Measurements from ENCODE around the gene GGCT. TPM values are rescaled to one million over a fixed set of nuclear protein-coding genes. Genes with fewer than 3 reads are reported as not detected.

Gene GGCT
- total RNA-seq, 2 donors from 2014 or later = 46.4 to 48.9 TPM

DNA sequence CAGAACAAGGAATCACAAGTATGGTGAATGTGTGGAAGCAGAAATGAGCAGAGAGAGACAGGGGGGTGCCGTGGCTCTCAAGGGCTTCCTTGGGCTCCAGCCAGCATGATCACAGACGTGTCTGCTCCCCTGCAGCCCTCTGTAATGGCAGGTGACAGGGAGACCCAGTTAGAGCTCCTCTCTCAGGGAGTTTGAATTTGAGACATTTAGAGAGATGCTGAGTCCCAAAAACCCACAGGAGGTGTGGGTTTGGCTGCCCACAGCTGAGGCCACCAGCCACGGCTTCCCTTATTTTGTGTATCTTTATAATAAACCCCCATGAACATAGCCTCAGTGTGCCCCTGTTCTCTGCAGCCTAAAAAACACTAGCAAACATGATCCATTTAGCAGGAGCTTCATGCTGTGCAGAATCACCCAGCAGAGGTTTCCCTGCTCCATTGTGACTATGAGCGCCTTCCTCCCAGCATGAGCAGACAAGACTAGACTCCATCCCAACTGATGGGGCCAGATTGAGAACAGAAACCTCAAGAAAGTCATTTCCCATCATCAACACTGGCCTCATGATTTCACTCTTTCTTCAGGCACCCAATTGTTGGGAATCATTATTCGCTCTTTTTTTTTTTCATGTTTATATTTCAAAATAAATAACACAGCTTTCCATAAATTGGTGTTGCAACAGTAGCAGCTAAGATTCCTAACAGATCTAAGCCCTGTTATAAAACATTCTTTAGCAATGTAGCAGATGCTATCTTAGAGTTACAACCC is 39.4 kb downstream of the GGCT start:
- WGBS, 2 experiments (ENCODE audit: insufficient coverage in 1 of 2, insufficient read length in 1 of 2) = 85 to 88% methylated on average over 4 to 5 of the region's 5 CpGs
- TF ChIP-seq, protein P1, sequence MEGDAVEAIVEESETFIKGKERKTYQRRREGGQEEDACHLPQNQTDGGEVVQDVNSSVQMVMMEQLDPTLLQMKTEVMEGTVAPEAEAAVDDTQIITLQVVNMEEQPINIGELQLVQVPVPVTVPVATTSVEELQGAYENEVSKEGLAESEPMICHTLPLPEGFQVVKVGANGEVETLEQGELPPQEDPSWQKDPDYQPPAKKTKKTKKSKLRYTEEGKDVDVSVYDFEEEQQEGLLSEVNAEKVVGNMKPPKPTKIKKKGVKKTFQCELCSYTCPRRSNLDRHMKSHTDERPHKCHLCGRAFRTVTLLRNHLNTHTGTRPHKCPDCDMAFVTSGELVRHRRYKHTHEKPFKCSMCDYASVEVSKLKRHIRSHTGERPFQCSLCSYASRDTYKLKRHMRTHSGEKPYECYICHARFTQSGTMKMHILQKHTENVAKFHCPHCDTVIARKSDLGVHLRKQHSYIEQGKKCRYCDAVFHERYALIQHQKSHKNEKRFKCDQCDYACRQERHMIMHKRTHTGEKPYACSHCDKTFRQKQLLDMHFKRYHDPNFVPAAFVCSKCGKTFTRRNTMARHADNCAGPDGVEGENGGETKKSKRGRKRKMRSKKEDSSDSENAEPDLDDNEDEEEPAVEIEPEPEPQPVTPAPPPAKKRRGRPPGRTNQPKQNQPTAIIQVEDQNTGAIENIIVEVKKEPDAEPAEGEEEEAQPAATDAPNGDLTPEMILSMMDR (conservative IDR thresholded peaks at IDR 0.05) = no peak
- Mint-ChIP-seq H3K4me3 (no peak overlapping the region), H3K9me3 (no peaks in the 10 kb centered on the region), H3K4me1 (peaks cover 8% of the 10 kb centered on the region), H3K27ac (no peak overlapping the region), H3K36me3 (ENCODE audit: low read depth) (no peaks in the 10 kb centered on the region), H3K27me3 (ENCODE audit: insufficient read depth) (peaks cover 5% of the 10 kb centered on the region)
- Histone ChIP-seq H3K4me1 (ENCODE audit: control insufficient read depth, insufficient read depth, low read length) (no peaks in the 10 kb centered on the region), H3K9me3 (ENCODE audit: control insufficient read depth, low read length) (no peaks in the 10 kb centered on the region), H3K27me3 (ENCODE audit: control insufficient read depth, insufficient read depth, low read length, poor library complexity, severe bottlenecking) (peaks cover 7% of the 10 kb centered on the region), H3K36me3 (ENCODE audit: control insufficient read depth, insufficient read depth, low read length) (no peaks in the 10 kb centered on the region), H3K27ac (ENCODE audit: low read depth, low read length) (no peak overlapping the region), H3K9ac (ENCODE audit: extremely low read depth, low read length, poor library complexity, severe bottlenecking) (no peak overlapping the region), H3K4me3 (ENCODE audit: low read length) (no peak overlapping the region)
- no peak for DNase-seq

DNA sequence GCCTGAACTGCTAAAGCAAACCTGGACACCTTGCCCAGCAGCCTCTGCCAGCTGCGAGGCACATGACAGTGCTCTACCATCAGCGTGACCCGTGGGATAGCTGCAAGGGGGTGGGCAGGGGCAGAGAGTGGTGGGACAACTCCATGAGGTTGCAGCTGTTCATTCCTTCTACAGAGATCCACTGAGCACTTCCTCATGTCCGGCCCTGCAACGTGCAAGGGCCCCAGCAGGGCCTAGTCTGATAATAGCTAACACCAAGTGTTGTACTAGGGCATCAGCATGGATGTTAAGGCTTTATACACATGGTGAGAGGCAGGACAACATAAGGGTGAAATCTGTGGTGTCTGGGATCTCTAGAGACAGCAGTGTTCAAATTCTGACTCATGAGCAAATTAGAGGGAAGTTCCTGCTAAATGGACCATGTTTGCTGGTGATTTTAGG is 40.4 kb downstream of the GGCT start:
- no peak overlapping the region for H3K4me3 Mint-ChIP-seq
- Histone ChIP-seq H3K9ac (ENCODE audit: extremely low read depth, low read length, poor library complexity, severe bottlenecking) (no peak overlapping the region), H3K9me3 (ENCODE audit: control insufficient read depth, low read length) (no peaks in the 10 kb centered on the region), H3K4me3 (ENCODE audit: low read length) (no peak overlapping the region), H3K36me3 (ENCODE audit: control insufficient read depth, insufficient read depth, low read length) (no peaks in the 10 kb centered on the region), H3K27me3 (ENCODE audit: control insufficient read depth, insufficient read depth, low read length, poor library complexity, severe bottlenecking) (no peaks in the 10 kb centered on the region), H3K4me1 (ENCODE audit: control insufficient read depth, insufficient read depth, low read length) (no peaks in the 10 kb centered on the region), H3K27ac (ENCODE audit: low read depth, low read length) (no peak overlapping the region)
- no peak overlapping the region for H3K27ac Mint-ChIP-seq
- peak; percentile 41 for DNase-seq
- 71 to 87% methylated on average over 3 to 5 of the region's 5 CpGs for WGBS, 2 experiments (ENCODE audit: insufficient coverage in 1 of 2, insufficient read length in 1 of 2)
- H3K27me3 Mint-ChIP-seq (ENCODE audit: insufficient read depth) = no peaks in the 10 kb centered on the region
- TF ChIP-seq, protein P1 (conservative IDR thresholded peaks at IDR 0.05) = no peak
- no peaks in the 10 kb centered on the region for H3K9me3 Mint-ChIP-seq
- H3K4me1 Mint-ChIP-seq = peaks cover 5% of the 10 kb centered on the region
- H3K36me3 Mint-ChIP-seq (ENCODE audit: low read depth) = no peaks in the 10 kb centered on the region

DNA sequence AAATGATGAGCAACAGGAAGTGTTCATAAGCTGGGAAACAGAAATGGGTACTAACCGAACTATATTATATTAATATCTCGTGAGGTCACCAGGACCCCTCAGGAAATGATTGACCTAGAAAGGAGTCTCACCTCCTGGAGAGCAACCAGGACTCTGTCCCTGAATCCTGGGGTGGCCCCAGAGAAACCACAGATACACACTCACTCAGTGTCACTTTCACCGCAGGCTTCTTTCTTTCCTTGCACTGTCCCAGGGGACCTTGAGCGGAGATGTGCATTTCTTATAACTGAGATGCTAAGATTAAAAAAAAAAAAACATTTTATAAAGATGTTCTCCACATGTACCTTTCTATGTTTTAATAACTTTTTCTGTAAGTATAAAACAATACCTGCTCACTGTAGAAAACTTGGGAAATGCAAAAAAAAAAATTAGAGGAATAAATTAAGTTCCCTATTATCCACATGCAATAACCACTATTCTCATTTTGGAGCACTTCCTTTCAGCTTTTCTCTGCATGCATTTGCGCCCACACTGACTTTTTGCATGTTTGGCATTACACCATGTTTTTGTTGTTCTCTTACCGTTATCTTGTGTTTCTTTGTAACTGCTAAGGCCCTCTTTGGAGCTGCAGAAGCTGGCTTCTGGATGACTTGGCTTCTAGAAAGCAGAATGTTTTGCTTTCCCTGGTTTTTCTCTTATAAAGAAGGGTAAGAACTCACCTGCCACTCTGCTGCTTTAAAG is 41.1 kb downstream of the GGCT start:
- H3K27me3 Mint-ChIP-seq (ENCODE audit: insufficient read depth) = no peaks in the 10 kb centered on the region
- no peak for DNase-seq
- TF ChIP-seq, protein P1 (conservative IDR thresholded peaks at IDR 0.05) = no peak
- H3K4me1 ChIP-seq (ENCODE audit: control insufficient read depth, insufficient read depth, low read length) = no peaks in the 10 kb centered on the region
- H3K27me3 ChIP-seq (ENCODE audit: control insufficient read depth, insufficient read depth, low read length, poor library complexity, severe bottlenecking) = no peaks in the 10 kb centered on the region
- WGBS, 2 experiments (ENCODE audit: insufficient coverage in 1 of 2, insufficient read length in 1 of 2) = 94 to 98% methylated on average over 4 to 5 of the region's 6 CpGs
- H3K36me3 Mint-ChIP-seq (ENCODE audit: low read depth) = no peaks in the 10 kb centered on the region
- no peak overlapping the region for H3K9ac ChIP-seq (ENCODE audit: extremely low read depth, low read length, poor library complexity, severe bottlenecking)
- H3K27ac Mint-ChIP-seq = no peak overlapping the region
- H3K9me3 ChIP-seq (ENCODE audit: control insufficient read depth, low read length) = no peaks in the 10 kb centered on the region
- H3K4me3 Mint-ChIP-seq = no peak overlapping the region
- H3K27ac ChIP-seq (ENCODE audit: low read depth, low read length) = no peak overlapping the region
- H3K36me3 ChIP-seq (ENCODE audit: control insufficient read depth, insufficient read depth, low read length) = no peaks in the 10 kb centered on the region
- no peak overlapping the region for H3K4me3 ChIP-seq (ENCODE audit: low read length)
- H3K4me1 Mint-ChIP-seq = no peaks in the 10 kb centered on the region
- H3K9me3 Mint-ChIP-seq = no peaks in the 10 kb centered on the region

Measured in endodermal cell (in vitro differentiated cells).